DND-41 (cell line): ENCODE results near the gene ACACA.

Source experiments
- ATAC-seq: fragments of 200-7000 bp; cut with Tn5 transposase; 3 replicates; pipeline ENCODE4 v1.9.1; 2021; ENCODE audit warnings: low read depth; ENCODE audit not compliant: insufficient read depth
- DNase-seq: peaks from one replicate; pipeline ENCODE4 v3.0.0-alpha.2; 2020
- H2AFZ ChIP-seq: 2 replicates; pipeline ENCODE4 v1.6.0; 2012; ENCODE audit warnings: low read depth, low read length
- H3K27ac ChIP-seq: 2 replicates; pipeline ENCODE4 v1.5.1; 2012; ENCODE audit warnings: low read length, inconsistent platforms
- H3K27me3 ChIP-seq: fragments of 200-600 bp; sonication (generic); 2 replicates; pipeline ENCODE4 v1.6.0; 2012; ENCODE audit warnings: low read length, mild to moderate bottlenecking, inconsistent platforms; ENCODE audit not compliant: insufficient read depth, poor library complexity
- H3K36me3 ChIP-seq: 2 replicates; pipeline ENCODE4 v1.5.1; 2012; ENCODE audit warnings: low read length, inconsistent platforms; ENCODE audit not compliant: insufficient read depth
- H3K4me1 ChIP-seq: 2 replicates; pipeline ENCODE4 v1.5.1; 2012; ENCODE audit warnings: mild to moderate bottlenecking, low read length; ENCODE audit not compliant: insufficient read depth
- H3K4me2 ChIP-seq: 2 replicates; pipeline ENCODE4 v1.6.0; 2012; ENCODE audit warnings: mild to moderate bottlenecking, moderate library complexity, low read length, inconsistent platforms; ENCODE audit not compliant: insufficient read depth
- H3K4me3 ChIP-seq, 2 experiments: fragments of 200-600 bp in 1 of 2; shearing (Covaris generic) in 1 of 2; 2 replicates each; pipeline ENCODE4 v1.5.1; 2012 to 2016; ENCODE audit warnings: inconsistent platforms in 2 of 2, low read length in 2 of 2, mild to moderate bottlenecking in 2 of 2, low read depth in 1 of 2, moderate library complexity in 1 of 2
- H3K79me2 ChIP-seq: 2 replicates; pipeline ENCODE4 v1.6.0; 2012; ENCODE audit warnings: low read length, inconsistent platforms; ENCODE audit not compliant: insufficient read depth
- H3K9ac ChIP-seq: 2 replicates; pipeline ENCODE4 v1.6.0; 2012; ENCODE audit warnings: low read depth, mild to moderate bottlenecking, inconsistent platforms, low read length, moderate library complexity
- H3K9me3 ChIP-seq: 2 replicates; pipeline ENCODE4 v1.5.1; 2012; ENCODE audit warnings: low read length, moderate library complexity, mild to moderate bottlenecking, inconsistent platforms; ENCODE audit not compliant: insufficient read depth, severe bottlenecking
- H4K20me1 ChIP-seq: 2 replicates; pipeline ENCODE4 v1.6.0; 2012; ENCODE audit warnings: low read length; ENCODE audit not compliant: insufficient read depth
- CTCF ChIP-seq: IDR thresholded peaks from 2 replicates; pipeline ENCODE4 v1.5.1; 2012; ENCODE audit warnings: borderline replicate concordance, low read length, moderate library complexity, mild to moderate bottlenecking; ENCODE audit not compliant: poor library complexity, severe bottlenecking; ENCODE audit errors: extremely low read depth
- EZH2 ChIP-seq: IDR thresholded peaks from 3 replicates; pipeline ENCODE4 v1.6.1; 2012; ENCODE audit warnings: borderline replicate concordance, low read depth, mild to moderate bottlenecking, moderate library complexity, low read length, inconsistent platforms; ENCODE audit not compliant: severe bottlenecking

The ACACA gene

GRCh38 chr17:37400505-37400904 lies 6.1 kb downstream of the ACACA start:
- Histone ChIP-seq H4K20me1 (0 out of 2 replicates have a peak, but pooled peaks cover 3% of the 10 kb centered on the region), H2AFZ (no peak overlapping the region), H3K27me3 (no peaks in the 10 kb centered on the region), H3K4me3 (no peak overlapping the region), H3K36me3 (no peaks in the 10 kb centered on the region), H3K27ac (no peak overlapping the region), H3K4me2 (no peak overlapping the region), H3K9me3 (no peaks in the 10 kb centered on the region), H3K79me2 (peaks cover 25% of the 10 kb centered on the region), H3K4me1 (peaks cover 24% of the 10 kb centered on the region), H3K9ac (no peak overlapping the region)
- TF ChIP-seq EZH2: no peak
- no peak for TF ChIP-seq CTCF
- ATAC-seq (no peak), DNase-seq (no peak)

GRCh38 chr17:37399265-37399803 lies 7.3 kb downstream of the ACACA start:
- Histone ChIP-seq H2AFZ (no peak overlapping the region), H3K4me1 (peaks cover 13% of the 10 kb centered on the region), H3K27ac (no peak overlapping the region), H4K20me1 (no peaks in the 10 kb centered on the region), H3K27me3 (no peaks in the 10 kb centered on the region), H3K36me3 (no peaks in the 10 kb centered on the region), H3K4me3 (no peak overlapping the region), H3K9ac (no peak overlapping the region), H3K4me2 (no peak overlapping the region), H3K9me3 (no peaks in the 10 kb centered on the region), H3K79me2 (peaks cover 13% of the 10 kb centered on the region)
- no peak for TF ChIP-seq CTCF
- TF ChIP-seq EZH2: no peak
- ATAC-seq (no peak), DNase-seq (no peak)

- Histone ChIP-seq H3K9me3 (no peaks in the 10 kb centered on the region), H3K79me2 (no peaks in the 10 kb centered on the region), H4K20me1 (no peaks in the 10 kb centered on the region), H3K27ac (no peak overlapping the region), H3K4me2 (no peak overlapping the region), H3K4me3 (no peak overlapping the region), H3K4me1 (no peaks in the 10 kb centered on the region), H2AFZ (no peak overlapping the region), H3K36me3 (no peaks in the 10 kb centered on the region), H3K9ac (no peak overlapping the region), H3K27me3 (no peaks in the 10 kb centered on the region)
- TF ChIP-seq EZH2 (no peak), CTCF (no peak)
- ATAC-seq (no peak), DNase-seq (no peak)
These were observed 13.3 kb downstream of the ACACA start for GRCh38 chr17:37393352-37393751.
